ENCODE data around the gene VPS33A. TPM values are rescaled to one million over a fixed set of nuclear protein-coding genes. Genes with fewer than 3 reads are reported as not detected.
A peak's percentile ranks its signal among the peaks of the same experiment; 100 is the strongest.

The VPS33A gene
- total RNA-seq, 1 experiment from 2014 or later, result 13.7 TPM

- Histone ChIP-seq H3K9me2 (replicated peaks; ENCODE audit: insufficient read depth, low read length) (no peaks in the 10 kb centered on the region), H4K20me1 (ENCODE audit: insufficient read depth, low read depth, low read length) (peaks cover 8% of the 10 kb centered on the region; the same call in 1 of the 2 replicates), H3K79me2 (ENCODE audit: low read length) (no peaks in the 10 kb centered on the region), H2AFZ (ENCODE audit: low read length) (no peak overlapping the region), H3K36me3 (ENCODE audit: insufficient read depth, low read length) (no peaks in the 10 kb centered on the region), H3K27ac (ENCODE audit: low read length) (no peak overlapping the region), H3K4me2 (ENCODE audit: low read depth, low read length, poor library complexity, severe bottlenecking) (no peak overlapping the region), H3K27me3 (ENCODE audit: low read length) (no peaks in the 10 kb centered on the region), H3K9me3 (ENCODE audit: low read length) (no peaks in the 10 kb centered on the region), H3K4me3 (ENCODE audit: low read length) (no peak overlapping the region), H3K9ac (ENCODE audit: low read length) (no peak overlapping the region), H3K4me1 (ENCODE audit: low read length) (peaks cover 26% of the 10 kb centered on the region)
- DNase-seq, result no peak
Measured at GRCh38 chr12:122201381-122201780, 64.9 kb downstream of the VPS33A start.

- Histone ChIP-seq H3K4me1 (ENCODE audit: low read length) (peaks cover 26% of the 10 kb centered on the region), H3K36me3 (ENCODE audit: insufficient read depth, low read length) (no peaks in the 10 kb centered on the region), H3K27ac (ENCODE audit: low read length) (no peak overlapping the region), H3K4me3 (ENCODE audit: low read length) (no peak overlapping the region), H4K20me1 (ENCODE audit: insufficient read depth, low read depth, low read length) (peaks cover 6% of the 10 kb centered on the region; the same call in 1 of the 2 replicates), H3K4me2 (ENCODE audit: low read depth, low read length, poor library complexity, severe bottlenecking) (no peak overlapping the region), H3K9me3 (ENCODE audit: low read length) (no peaks in the 10 kb centered on the region), H3K79me2 (ENCODE audit: low read length) (no peaks in the 10 kb centered on the region), H3K9ac (ENCODE audit: low read length) (no peak overlapping the region), H3K9me2 (replicated peaks; ENCODE audit: insufficient read depth, low read length) (no peaks in the 10 kb centered on the region), H2AFZ (ENCODE audit: low read length) (no peak overlapping the region), H3K27me3 (ENCODE audit: low read length) (no peaks in the 10 kb centered on the region)
- no peak for DNase-seq
Measured at GRCh38 chr12:122200541-122201175, 65.6 kb downstream of the VPS33A start.

DNA sequence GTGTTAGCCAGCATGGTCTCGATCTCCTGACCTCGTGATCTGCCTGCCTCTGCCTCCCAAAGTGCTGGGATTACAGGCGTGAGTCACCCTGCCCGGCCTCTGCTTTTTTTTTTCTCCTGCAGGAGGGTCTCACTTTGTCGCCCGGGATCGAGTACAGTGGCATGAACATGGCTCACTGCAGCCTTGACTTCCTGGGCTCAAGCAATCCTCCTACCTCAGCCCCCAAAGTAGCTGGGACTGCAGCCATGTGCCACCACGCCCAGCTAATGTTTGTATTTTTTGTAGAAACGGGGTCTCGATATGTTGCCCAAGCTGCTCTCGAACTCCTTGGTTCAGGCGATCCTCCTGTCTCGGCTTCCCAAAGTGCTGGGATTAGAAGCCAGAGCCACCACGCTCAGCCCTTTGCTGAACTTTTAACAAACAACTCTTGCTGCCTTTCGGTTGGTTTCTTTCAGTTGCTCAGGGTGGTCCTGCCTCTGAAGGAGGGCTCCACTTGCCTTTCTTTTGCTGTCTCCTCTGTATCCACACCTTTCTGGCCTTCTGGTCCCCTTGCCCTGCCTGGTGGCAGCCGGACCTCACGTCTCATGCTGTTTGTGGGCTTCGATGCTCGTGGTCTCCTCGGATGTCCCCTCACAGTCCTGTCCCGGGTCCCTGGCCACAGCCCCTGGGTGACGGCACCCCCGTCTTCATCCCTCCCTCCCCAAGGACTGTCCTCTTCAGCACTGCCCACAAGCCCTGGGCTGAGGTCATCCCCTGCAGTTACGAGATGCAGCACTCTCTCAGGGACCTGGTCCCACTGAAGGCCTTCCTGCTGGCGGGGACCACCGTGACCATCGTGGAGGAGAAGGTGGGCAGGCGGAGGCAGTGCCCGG is 66.6 kb downstream of the VPS33A start:
- H3K27me3 ChIP-seq (ENCODE audit: low read length), result no peaks in the 10 kb centered on the region
- H3K9me3 ChIP-seq (ENCODE audit: low read length), result no peaks in the 10 kb centered on the region; the same call in 1 of the 2 replicates
- H3K79me2 ChIP-seq (ENCODE audit: low read length), result no peaks in the 10 kb centered on the region
- H3K4me3 ChIP-seq (ENCODE audit: low read length), result no peak overlapping the region
- H3K4me2 ChIP-seq (ENCODE audit: low read depth, low read length, poor library complexity, severe bottlenecking), result no peak overlapping the region
- DNase-seq, result no peak
- peaks cover 26% of the 10 kb centered on the region for H3K4me1 ChIP-seq (ENCODE audit: low read length)
- no peaks in the 10 kb centered on the region for H3K36me3 ChIP-seq (ENCODE audit: insufficient read depth, low read length)
- H4K20me1 ChIP-seq (ENCODE audit: insufficient read depth, low read depth, low read length), result no peaks in the 10 kb centered on the region
- H3K9me2 ChIP-seq (replicated peaks; ENCODE audit: insufficient read depth, low read length), result no peaks in the 10 kb centered on the region
- H2AFZ ChIP-seq (ENCODE audit: low read length), result no peak overlapping the region
- no peak overlapping the region for H3K9ac ChIP-seq (ENCODE audit: low read length)
- no peak overlapping the region for H3K27ac ChIP-seq (ENCODE audit: low read length)

DNA sequence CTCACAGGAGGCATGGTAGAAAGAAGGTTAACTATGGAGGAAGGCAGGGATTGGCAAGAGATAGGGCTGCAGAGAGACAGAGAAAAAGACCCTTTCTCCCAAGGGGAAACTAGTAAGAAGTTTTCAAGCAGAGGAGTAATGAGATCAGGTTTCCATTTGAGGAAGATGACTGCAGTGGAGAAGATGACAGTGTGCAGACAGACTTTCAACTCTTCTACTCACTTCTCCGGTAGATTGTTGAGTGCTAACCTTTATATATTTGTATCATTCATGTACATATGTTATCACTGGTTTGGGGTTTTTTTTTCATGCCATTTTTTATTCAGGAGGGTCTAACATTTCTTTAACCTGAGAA is 68.7 kb downstream of the VPS33A start:
- H3K27me3 ChIP-seq (ENCODE audit: low read length), result no peaks in the 10 kb centered on the region
- peak overlapping the region; percentile 98 for H2AFZ ChIP-seq (ENCODE audit: low read length)
- H3K4me3 ChIP-seq (ENCODE audit: low read length), result peak overlapping the region; percentile 58
- no peaks in the 10 kb centered on the region for H3K9me2 ChIP-seq (replicated peaks; ENCODE audit: insufficient read depth, low read length)
- peak overlapping the region; percentile 80 for H3K27ac ChIP-seq (ENCODE audit: low read length)
- no peaks in the 10 kb centered on the region for H3K79me2 ChIP-seq (ENCODE audit: low read length)
- H4K20me1 ChIP-seq (ENCODE audit: insufficient read depth, low read depth, low read length), result no peaks in the 10 kb centered on the region
- peaks cover 20% of the 10 kb centered on the region for H3K4me1 ChIP-seq (ENCODE audit: low read length)
- peak overlapping the region; percentile 86 for H3K4me2 ChIP-seq (ENCODE audit: low read depth, low read length, poor library complexity, severe bottlenecking)
- H3K9me3 ChIP-seq (ENCODE audit: low read length), result no peaks in the 10 kb centered on the region; the same call in 1 of the 2 replicates
- H3K36me3 ChIP-seq (ENCODE audit: insufficient read depth, low read length), result no peaks in the 10 kb centered on the region
- DNase-seq, result no peak
- peak overlapping the region; percentile 59 for H3K9ac ChIP-seq (ENCODE audit: low read length)

GRCh38 chr12:122195405-122195804 is 70.9 kb downstream of the VPS33A start:
- H4K20me1 ChIP-seq (ENCODE audit: insufficient read depth, low read depth, low read length), result no peaks in the 10 kb centered on the region
- H3K79me2 ChIP-seq (ENCODE audit: low read length), result no peaks in the 10 kb centered on the region
- no peak for DNase-seq
- H3K27ac ChIP-seq (ENCODE audit: low read length), result no peak overlapping the region
- H3K9me3 ChIP-seq (ENCODE audit: low read length), result no peaks in the 10 kb centered on the region; the same call in 1 of the 2 replicates
- H3K27me3 ChIP-seq (ENCODE audit: low read length), result no peaks in the 10 kb centered on the region
- no peak overlapping the region for H3K4me3 ChIP-seq (ENCODE audit: low read length)
- H3K4me1 ChIP-seq (ENCODE audit: low read length), result peaks cover 20% of the 10 kb centered on the region
- no peaks in the 10 kb centered on the region for H3K9me2 ChIP-seq (replicated peaks; ENCODE audit: insufficient read depth, low read length)
- H2AFZ ChIP-seq (ENCODE audit: low read length), result no peak overlapping the region
- H3K36me3 ChIP-seq (ENCODE audit: insufficient read depth, low read length), result no peaks in the 10 kb centered on the region
- H3K4me2 ChIP-seq (ENCODE audit: low read depth, low read length, poor library complexity, severe bottlenecking), result no peak overlapping the region
- H3K9ac ChIP-seq (ENCODE audit: low read length), result no peak overlapping the region

- H3K9me3 ChIP-seq (ENCODE audit: low read length), result no peaks in the 10 kb centered on the region; the same call in 1 of the 2 replicates
- no peaks in the 10 kb centered on the region for H3K27me3 ChIP-seq (ENCODE audit: low read length)
- H3K36me3 ChIP-seq (ENCODE audit: insufficient read depth, low read length), result no peaks in the 10 kb centered on the region
- no peak overlapping the region for H2AFZ ChIP-seq (ENCODE audit: low read length)
- H3K4me3 ChIP-seq (ENCODE audit: low read length), result no peak overlapping the region
- H3K4me1 ChIP-seq (ENCODE audit: low read length), result peaks cover 20% of the 10 kb centered on the region
- no peak overlapping the region for H3K4me2 ChIP-seq (ENCODE audit: low read depth, low read length, poor library complexity, severe bottlenecking)
- DNase-seq, result no peak
- H3K27ac ChIP-seq (ENCODE audit: low read length), result no peak overlapping the region
- H3K79me2 ChIP-seq (ENCODE audit: low read length), result no peaks in the 10 kb centered on the region
- H3K9ac ChIP-seq (ENCODE audit: low read length), result no peak overlapping the region
- no peaks in the 10 kb centered on the region for H3K9me2 ChIP-seq (replicated peaks; ENCODE audit: insufficient read depth, low read length)
- no peaks in the 10 kb centered on the region for H4K20me1 ChIP-seq (ENCODE audit: insufficient read depth, low read depth, low read length)
Measured at GRCh38 chr12:122194804-122195203, 71.5 kb downstream of the VPS33A start.

DNA sequence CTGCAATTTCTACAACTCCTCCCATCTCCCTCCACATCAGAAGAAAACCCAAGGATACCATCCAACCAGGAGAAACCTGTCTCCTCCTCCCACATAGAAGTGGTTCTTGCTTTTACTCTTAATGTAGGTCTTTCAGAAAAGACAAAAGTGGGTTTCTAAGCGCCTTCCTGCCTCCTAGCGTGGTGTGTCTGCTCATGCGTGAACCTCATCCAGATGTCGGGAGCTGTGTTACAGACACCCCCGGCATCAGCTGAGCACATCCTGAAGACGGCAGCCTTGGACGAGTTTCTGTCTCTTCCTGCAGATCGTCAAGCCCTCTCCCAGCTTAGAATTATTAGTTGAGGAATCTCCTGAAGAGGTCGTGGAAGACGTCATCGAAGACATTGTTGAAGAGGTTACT is 73.9 kb downstream of the VPS33A start:
- H3K4me1 ChIP-seq (ENCODE audit: low read length), result peaks cover 11% of the 10 kb centered on the region
- H3K4me2 ChIP-seq (ENCODE audit: low read depth, low read length, poor library complexity, severe bottlenecking), result no peak overlapping the region
- H3K27me3 ChIP-seq (ENCODE audit: low read length), result no peaks in the 10 kb centered on the region
- H3K9me3 ChIP-seq (ENCODE audit: low read length), result no peaks in the 10 kb centered on the region; the same call in 1 of the 2 replicates
- H3K79me2 ChIP-seq (ENCODE audit: low read length), result no peaks in the 10 kb centered on the region
- no peak overlapping the region for H2AFZ ChIP-seq (ENCODE audit: low read length)
- H3K36me3 ChIP-seq (ENCODE audit: insufficient read depth, low read length), result no peaks in the 10 kb centered on the region
- no peak overlapping the region for H3K9ac ChIP-seq (ENCODE audit: low read length)
- no peak overlapping the region for H3K27ac ChIP-seq (ENCODE audit: low read length)
- H3K4me3 ChIP-seq (ENCODE audit: low read length), result no peak overlapping the region
- DNase-seq, result no peak
- no peaks in the 10 kb centered on the region for H4K20me1 ChIP-seq (ENCODE audit: insufficient read depth, low read depth, low read length)
- H3K9me2 ChIP-seq (replicated peaks; ENCODE audit: insufficient read depth, low read length), result no peaks in the 10 kb centered on the region

DNA sequence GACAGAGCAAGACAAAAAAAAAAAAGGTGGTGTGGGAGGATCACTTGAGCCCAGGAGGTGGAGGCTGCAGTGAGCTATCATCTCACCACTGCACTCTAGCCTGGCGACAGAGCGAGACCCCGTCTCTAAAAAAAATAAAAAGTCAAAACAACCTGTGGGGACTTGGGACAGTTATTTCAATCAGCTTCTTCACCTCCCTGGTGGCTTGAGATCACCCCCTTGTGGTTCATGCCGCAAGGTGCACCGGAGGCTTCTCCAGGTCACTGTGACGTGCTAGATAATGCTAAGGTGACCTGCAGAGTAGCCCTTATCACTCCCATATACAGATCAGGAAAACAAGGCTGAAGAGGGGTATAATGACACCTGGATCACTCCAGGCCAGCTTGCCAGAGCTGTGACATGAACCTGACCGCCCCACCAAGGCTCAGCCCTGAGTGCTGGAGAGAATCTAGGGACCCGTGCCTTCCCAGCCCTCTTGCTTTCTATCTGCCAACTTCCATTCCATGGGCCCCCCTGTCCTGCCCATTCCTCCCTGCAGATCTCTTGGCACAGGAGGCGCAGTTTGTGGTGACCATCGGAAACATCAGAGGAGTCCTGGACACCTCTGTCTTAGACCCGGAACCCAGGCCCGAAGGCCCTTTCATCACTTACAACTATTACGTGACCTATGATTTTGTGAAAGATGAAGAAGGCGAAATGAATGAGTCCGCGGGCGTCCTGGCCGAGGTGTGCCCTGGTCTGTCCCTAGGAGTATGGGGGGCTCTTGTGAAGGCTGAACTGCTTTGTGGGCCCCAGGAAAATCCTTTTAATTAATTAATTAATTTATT is 75.2 kb downstream of the VPS33A start:
- no peaks in the 10 kb centered on the region for H3K9me2 ChIP-seq (replicated peaks; ENCODE audit: insufficient read depth, low read length)
- no peaks in the 10 kb centered on the region for H4K20me1 ChIP-seq (ENCODE audit: insufficient read depth, low read depth, low read length)
- no peaks in the 10 kb centered on the region for H3K4me1 ChIP-seq (ENCODE audit: low read length)
- H3K79me2 ChIP-seq (ENCODE audit: low read length), result no peaks in the 10 kb centered on the region
- no peaks in the 10 kb centered on the region for H3K36me3 ChIP-seq (ENCODE audit: insufficient read depth, low read length)
- no peak overlapping the region for H3K9ac ChIP-seq (ENCODE audit: low read length)
- no peak overlapping the region for H2AFZ ChIP-seq (ENCODE audit: low read length)
- no peak overlapping the region for H3K27ac ChIP-seq (ENCODE audit: low read length)
- no peaks in the 10 kb centered on the region; the same call in 1 of the 2 replicates for H3K9me3 ChIP-seq (ENCODE audit: low read length)
- no peaks in the 10 kb centered on the region for H3K27me3 ChIP-seq (ENCODE audit: low read length)
- DNase-seq, result peak; percentile 91
- H3K4me2 ChIP-seq (ENCODE audit: low read depth, low read length, poor library complexity, severe bottlenecking), result no peak overlapping the region
- H3K4me3 ChIP-seq (ENCODE audit: low read length), result no peak overlapping the region
